ENCODE data around the gene INO80.

The INO80 gene

DNA sequence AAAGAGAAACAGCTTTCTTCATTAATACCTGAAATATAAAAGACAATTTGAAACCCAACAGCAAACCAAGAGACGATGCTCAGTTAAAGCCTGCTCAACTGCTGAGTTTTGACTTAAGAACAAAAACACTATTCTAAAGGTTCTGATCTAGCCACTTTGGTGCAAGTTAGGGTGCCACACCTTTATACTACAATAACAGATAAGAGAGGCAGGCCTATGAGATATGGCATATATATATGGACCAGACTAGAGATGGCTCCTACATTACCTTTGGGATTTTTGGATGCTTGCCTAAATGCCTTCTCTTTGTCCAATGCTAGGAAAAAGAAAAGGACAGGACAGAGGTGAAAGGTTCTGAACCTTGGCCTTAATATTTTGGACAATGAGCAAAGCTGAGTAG lies 68.6 kb downstream of the INO80 start:
- Histone ChIP-seq H3K4me1 (ENCODE audit: control insufficient read depth, insufficient read depth, low read length) (no peaks in the 10 kb centered on the region), H3K27me3 (ENCODE audit: control insufficient read depth, insufficient read depth, low read length) (no peaks in the 10 kb centered on the region), H3K9me3 (ENCODE audit: control insufficient read depth, insufficient read depth, low read length) (no peaks in the 10 kb centered on the region), H3K36me3 (ENCODE audit: control insufficient read depth, insufficient read depth, low read length) (peaks cover 93% of the 10 kb centered on the region), H3K27ac (ENCODE audit: low read depth, low read length) (no peak overlapping the region), H3K9ac (ENCODE audit: low read depth, low read length) (no peak overlapping the region), H3K4me3 (ENCODE audit: low read depth, low read length) (no peak overlapping the region)

DNA sequence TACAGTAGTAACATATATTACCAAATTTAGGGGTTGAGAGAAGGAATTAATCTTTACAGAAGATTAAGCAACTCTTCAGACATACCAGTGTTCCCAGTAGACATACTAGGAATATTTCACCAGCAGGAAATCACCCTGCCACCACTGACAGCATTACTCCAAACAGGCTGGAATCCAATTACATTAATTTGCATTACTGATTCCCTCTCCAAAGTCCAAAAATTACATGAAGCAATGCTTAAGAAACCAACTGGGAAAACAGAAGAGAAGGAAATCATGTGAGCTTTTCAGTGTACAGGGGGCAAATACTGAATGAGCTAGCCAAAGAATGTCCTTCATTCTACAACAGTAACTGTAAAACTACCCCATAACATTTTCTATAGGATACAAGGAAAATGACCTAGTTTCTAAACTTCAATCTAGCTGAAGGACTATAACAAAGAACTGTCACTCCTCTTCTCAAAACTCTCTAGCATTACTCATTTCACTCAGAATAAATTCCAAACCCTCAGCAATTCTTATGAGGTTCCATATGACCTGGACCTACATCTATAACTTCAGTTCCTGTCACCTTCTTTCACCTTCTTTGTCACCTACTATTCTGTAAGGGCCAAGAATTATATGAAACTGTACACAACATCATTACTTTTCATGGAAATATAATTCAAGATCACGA lies 72.7 kb downstream of the INO80 start:
- Histone ChIP-seq H3K4me3 (ENCODE audit: low read depth, low read length) (no peak overlapping the region), H3K36me3 (ENCODE audit: control insufficient read depth, insufficient read depth, low read length) (peaks cover 96% of the 10 kb centered on the region), H3K27ac (ENCODE audit: low read depth, low read length) (no peak overlapping the region), H3K9ac (ENCODE audit: low read depth, low read length) (no peak overlapping the region), H3K4me1 (ENCODE audit: control insufficient read depth, insufficient read depth, low read length) (no peaks in the 10 kb centered on the region), H3K27me3 (ENCODE audit: control insufficient read depth, insufficient read depth, low read length) (no peaks in the 10 kb centered on the region), H3K9me3 (ENCODE audit: control insufficient read depth, insufficient read depth, low read length) (no peaks in the 10 kb centered on the region; the same call in 1 of the 2 replicates)

DNA sequence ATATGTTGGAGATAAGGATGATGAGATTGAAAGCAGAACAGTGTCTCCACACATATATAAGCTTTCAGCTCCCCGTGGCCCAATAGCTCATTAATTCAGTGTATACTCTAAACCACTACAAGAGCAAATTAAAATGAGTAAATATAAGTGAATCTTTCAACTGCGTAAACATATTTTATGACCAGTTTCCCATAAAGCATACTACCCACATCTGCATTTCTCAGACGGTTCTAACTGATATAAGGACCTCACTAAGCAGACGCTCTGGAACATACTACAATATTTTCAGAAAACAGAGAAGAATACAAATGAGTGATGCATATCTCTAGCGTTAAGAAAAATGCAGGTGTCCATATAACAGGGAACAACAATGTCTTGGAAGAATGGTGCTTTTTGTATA lies 73.2 kb downstream of the INO80 start:
- Histone ChIP-seq H3K4me1 (ENCODE audit: control insufficient read depth, insufficient read depth, low read length) (no peaks in the 10 kb centered on the region), H3K27me3 (ENCODE audit: control insufficient read depth, insufficient read depth, low read length) (no peaks in the 10 kb centered on the region), H3K4me3 (ENCODE audit: low read depth, low read length) (no peak overlapping the region), H3K36me3 (ENCODE audit: control insufficient read depth, insufficient read depth, low read length) (peaks cover 95% of the 10 kb centered on the region), H3K27ac (ENCODE audit: low read depth, low read length) (no peak overlapping the region), H3K9ac (ENCODE audit: low read depth, low read length) (no peak overlapping the region), H3K9me3 (ENCODE audit: control insufficient read depth, insufficient read depth, low read length) (no peaks in the 10 kb centered on the region; the same call in 1 of the 2 replicates)

DNA sequence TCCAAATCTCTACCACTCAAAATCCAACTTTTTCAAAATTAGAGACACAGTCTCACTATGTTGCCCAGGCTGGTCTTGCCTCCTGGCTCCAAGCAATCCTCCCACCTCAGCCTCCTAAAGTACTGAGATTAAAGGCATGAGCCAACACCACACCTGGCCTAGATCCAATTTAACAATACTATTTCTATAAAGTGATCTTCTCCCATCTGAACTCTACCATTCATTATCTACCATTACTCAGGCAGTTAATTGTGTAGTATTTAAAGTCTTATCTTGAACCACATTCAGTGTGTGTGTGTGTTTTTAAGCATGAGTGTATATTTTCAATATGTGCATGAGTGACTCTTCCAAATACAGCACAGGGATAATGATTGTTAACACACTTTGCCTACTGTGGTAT lies 77.0 kb downstream of the INO80 start:
- no peaks in the 10 kb centered on the region; the same call in 1 of the 2 replicates for H3K9me3 ChIP-seq (ENCODE audit: control insufficient read depth, insufficient read depth, low read length)
- H3K4me3 ChIP-seq (ENCODE audit: low read depth, low read length), result no peak overlapping the region
- no peaks in the 10 kb centered on the region for H3K4me1 ChIP-seq (ENCODE audit: control insufficient read depth, insufficient read depth, low read length)
- no peaks in the 10 kb centered on the region for H3K27me3 ChIP-seq (ENCODE audit: control insufficient read depth, insufficient read depth, low read length)
- H3K36me3 ChIP-seq (ENCODE audit: control insufficient read depth, insufficient read depth, low read length), result peaks cover 70% of the 10 kb centered on the region
- H3K27ac ChIP-seq (ENCODE audit: low read depth, low read length), result no peak overlapping the region
- no peak overlapping the region for H3K9ac ChIP-seq (ENCODE audit: low read depth, low read length)

DNA sequence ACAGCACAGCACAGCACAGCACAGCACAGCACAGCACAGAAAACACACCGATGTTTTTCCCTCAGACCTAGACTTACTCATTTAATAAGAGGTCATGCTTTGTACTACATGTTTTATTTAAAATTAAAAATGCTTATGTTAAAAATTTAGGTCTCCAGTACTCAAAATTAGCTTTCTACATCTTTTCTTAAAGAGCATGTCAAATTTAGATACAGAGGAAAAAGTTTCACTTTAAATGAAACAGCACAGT lies 84.1 kb downstream of the INO80 start:
- peaks cover 31% of the 10 kb centered on the region for H3K36me3 ChIP-seq (ENCODE audit: control insufficient read depth, insufficient read depth, low read length)

DNA sequence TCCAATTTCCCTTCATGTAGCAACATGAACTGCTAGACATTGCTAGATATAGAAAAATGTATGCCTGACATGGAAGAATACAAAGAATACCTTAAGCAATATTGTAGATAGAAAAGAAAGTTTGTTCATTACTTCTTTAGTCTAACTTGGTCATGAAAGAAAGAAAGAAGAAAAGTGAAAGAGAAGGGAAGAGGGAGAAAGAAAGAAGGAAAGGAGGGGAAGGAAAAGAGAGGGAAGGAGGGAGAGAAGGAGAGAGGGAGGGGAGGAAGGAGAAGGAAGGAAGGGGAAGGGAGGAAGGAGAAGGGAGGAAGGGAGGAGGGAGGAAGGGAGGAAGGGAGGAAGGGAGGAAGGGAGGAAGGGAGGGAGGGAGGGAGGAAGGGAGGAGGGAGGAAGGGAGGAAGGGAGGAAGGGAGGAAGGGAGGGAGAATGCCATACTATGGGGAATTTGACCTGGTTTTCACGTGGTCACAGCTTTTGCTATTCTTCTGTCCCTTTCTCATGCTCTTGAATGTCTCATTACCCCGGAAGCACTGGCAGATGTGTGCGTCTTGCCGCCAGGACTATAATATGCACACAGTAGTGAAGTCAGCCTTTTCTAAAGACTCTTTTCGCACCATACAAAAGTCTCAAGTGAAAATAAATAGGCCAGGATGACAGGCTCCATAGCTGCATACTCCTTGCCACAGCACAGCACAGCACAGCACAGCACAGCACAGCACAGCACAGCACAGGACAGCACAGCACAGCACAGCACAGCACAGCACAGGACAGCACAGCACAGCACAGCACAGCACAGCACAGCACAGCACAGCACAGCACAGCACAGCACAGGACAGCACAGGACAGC lies 84.6 kb downstream of the INO80 start:
- Histone ChIP-seq H3K36me3 (ENCODE audit: control insufficient read depth, insufficient read depth, low read length) (peaks cover 37% of the 10 kb centered on the region), H3K4me3 (ENCODE audit: low read depth, low read length) (no peak overlapping the region), H3K27me3 (ENCODE audit: control insufficient read depth, insufficient read depth, low read length) (no peaks in the 10 kb centered on the region), H3K9ac (ENCODE audit: low read depth, low read length) (no peak overlapping the region), H3K9me3 (ENCODE audit: control insufficient read depth, insufficient read depth, low read length) (no peaks in the 10 kb centered on the region), H3K27ac (ENCODE audit: low read depth, low read length) (no peak overlapping the region), H3K4me1 (ENCODE audit: control insufficient read depth, insufficient read depth, low read length) (no peaks in the 10 kb centered on the region)

More for the DNA sequence above, 84.1 kb downstream of the INO80 start:
- Histone ChIP-seq H3K27ac (ENCODE audit: low read depth, low read length) (no peak overlapping the region), H3K27me3 (ENCODE audit: control insufficient read depth, insufficient read depth, low read length) (no peaks in the 10 kb centered on the region), H3K4me3 (ENCODE audit: low read depth, low read length) (no peak overlapping the region), H3K9me3 (ENCODE audit: control insufficient read depth, insufficient read depth, low read length) (no peaks in the 10 kb centered on the region), H3K9ac (ENCODE audit: low read depth, low read length) (no peak overlapping the region), H3K4me1 (ENCODE audit: control insufficient read depth, insufficient read depth, low read length) (no peaks in the 10 kb centered on the region)

DNA sequence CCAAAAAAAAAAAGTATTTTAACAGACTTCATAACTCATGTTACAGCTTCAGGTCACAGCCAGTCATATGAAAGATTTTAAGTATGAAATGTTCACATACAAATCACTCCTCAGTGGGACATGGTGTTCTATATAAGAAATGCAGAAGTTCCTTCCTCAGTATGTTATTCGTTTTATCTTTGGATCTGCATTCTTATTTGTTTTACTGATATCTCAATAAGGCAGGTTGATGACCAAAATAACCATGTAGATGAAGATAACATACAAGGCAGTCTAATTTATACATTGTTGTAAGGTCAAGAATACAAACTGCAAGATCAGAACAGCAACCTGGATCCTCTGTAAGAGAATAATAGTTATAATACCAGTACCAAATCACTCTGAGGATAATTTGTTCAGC lies 87.2 kb downstream of the INO80 start:
- no peak overlapping the region for H3K27ac ChIP-seq (ENCODE audit: low read depth, low read length)
- no peaks in the 10 kb centered on the region for H3K9me3 ChIP-seq (ENCODE audit: control insufficient read depth, insufficient read depth, low read length)

DNA sequence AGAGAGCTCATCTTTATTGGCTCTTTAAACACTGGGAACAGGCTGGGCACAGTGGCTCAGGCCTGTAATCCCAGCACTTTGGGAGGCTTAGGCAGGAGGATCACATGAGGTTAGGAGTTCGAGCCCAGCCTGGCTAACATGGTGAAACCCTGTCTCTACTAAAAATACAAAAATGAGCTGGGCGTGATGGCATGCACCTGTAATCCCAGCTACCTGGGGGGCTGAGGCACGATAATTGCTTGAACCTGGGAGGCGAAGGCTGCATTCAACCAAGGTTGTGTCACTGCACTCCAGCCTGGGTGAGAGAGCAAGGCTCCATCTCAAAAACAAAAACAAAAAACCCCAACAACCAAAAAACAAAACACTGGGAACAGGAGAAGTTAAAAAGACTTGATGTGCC lies 90.7 kb downstream of the INO80 start:
- H3K36me3 ChIP-seq (ENCODE audit: control insufficient read depth, insufficient read depth, low read length), result peaks cover 62% of the 10 kb centered on the region
- H3K9ac ChIP-seq (ENCODE audit: low read depth, low read length), result no peak overlapping the region
- no peaks in the 10 kb centered on the region for H3K4me1 ChIP-seq (ENCODE audit: control insufficient read depth, insufficient read depth, low read length)
- H3K27me3 ChIP-seq (ENCODE audit: control insufficient read depth, insufficient read depth, low read length), result no peaks in the 10 kb centered on the region
- no peaks in the 10 kb centered on the region for H3K9me3 ChIP-seq (ENCODE audit: control insufficient read depth, insufficient read depth, low read length)
- no peak overlapping the region for H3K27ac ChIP-seq (ENCODE audit: low read depth, low read length)
- H3K4me3 ChIP-seq (ENCODE audit: low read depth, low read length), result no peak overlapping the region

More for the DNA sequence above, 87.2 kb downstream of the INO80 start:
- Histone ChIP-seq H3K4me1 (ENCODE audit: control insufficient read depth, insufficient read depth, low read length) (no peaks in the 10 kb centered on the region), H3K4me3 (ENCODE audit: low read depth, low read length) (no peak overlapping the region), H3K9ac (ENCODE audit: low read depth, low read length) (no peak overlapping the region), H3K36me3 (ENCODE audit: control insufficient read depth, insufficient read depth, low read length) (peaks cover 43% of the 10 kb centered on the region), H3K27me3 (ENCODE audit: control insufficient read depth, insufficient read depth, low read length) (no peaks in the 10 kb centered on the region)

DNA sequence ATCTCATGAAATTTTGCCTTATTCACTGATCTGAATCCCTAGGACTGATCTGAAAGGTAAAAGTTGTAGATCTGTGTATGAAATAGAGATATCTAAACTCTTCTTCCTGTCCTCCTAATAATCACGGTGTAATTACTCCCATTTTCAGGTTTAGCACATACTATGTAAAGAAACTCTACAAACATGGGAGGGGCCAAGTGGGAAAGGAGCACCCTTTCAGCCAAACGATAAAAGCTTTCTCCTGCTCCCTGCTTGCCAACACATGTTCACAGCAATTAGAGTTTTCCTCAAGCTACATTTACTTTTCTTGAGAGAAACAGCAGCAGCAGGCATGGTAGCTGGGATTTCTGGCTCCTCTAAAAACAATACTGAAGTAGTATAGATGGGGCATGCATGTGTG lies 91.2 kb downstream of the INO80 start:
- Histone ChIP-seq H3K27ac (ENCODE audit: low read depth, low read length) (no peak overlapping the region), H3K27me3 (ENCODE audit: control insufficient read depth, insufficient read depth, low read length) (no peaks in the 10 kb centered on the region), H3K4me1 (ENCODE audit: control insufficient read depth, insufficient read depth, low read length) (no peaks in the 10 kb centered on the region), H3K9me3 (ENCODE audit: control insufficient read depth, insufficient read depth, low read length) (no peaks in the 10 kb centered on the region), H3K4me3 (ENCODE audit: low read depth, low read length) (no peak overlapping the region), H3K9ac (ENCODE audit: low read depth, low read length) (no peak overlapping the region), H3K36me3 (ENCODE audit: control insufficient read depth, insufficient read depth, low read length) (peaks cover 65% of the 10 kb centered on the region)

DNA sequence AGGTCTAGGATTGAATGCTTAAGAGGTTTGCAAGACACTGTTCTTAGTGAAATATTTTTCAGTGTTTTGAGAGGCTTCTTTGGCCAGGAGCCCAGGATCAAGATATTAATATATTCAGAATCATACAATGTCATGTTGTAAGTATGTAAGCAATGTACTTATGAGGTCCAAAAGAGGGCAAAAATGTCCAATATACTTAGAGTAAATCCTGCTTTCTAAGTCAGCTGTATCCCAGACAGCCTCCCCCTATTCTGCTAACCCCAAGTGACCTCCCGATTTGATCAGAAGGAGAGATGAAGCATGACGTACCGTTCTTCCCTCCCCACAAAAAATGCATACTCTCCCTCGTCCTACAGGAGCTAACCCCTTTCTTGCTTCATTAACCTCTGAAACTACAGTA lies 91.9 kb downstream of the INO80 start:
- Histone ChIP-seq H3K9ac (ENCODE audit: low read depth, low read length) (no peak overlapping the region), H3K27me3 (ENCODE audit: control insufficient read depth, insufficient read depth, low read length) (no peaks in the 10 kb centered on the region), H3K4me3 (ENCODE audit: low read depth, low read length) (no peak overlapping the region), H3K36me3 (ENCODE audit: control insufficient read depth, insufficient read depth, low read length) (peaks cover 63% of the 10 kb centered on the region), H3K4me1 (ENCODE audit: control insufficient read depth, insufficient read depth, low read length) (no peaks in the 10 kb centered on the region), H3K9me3 (ENCODE audit: control insufficient read depth, insufficient read depth, low read length) (no peaks in the 10 kb centered on the region), H3K27ac (ENCODE audit: low read depth, low read length) (no peak overlapping the region)

DNA sequence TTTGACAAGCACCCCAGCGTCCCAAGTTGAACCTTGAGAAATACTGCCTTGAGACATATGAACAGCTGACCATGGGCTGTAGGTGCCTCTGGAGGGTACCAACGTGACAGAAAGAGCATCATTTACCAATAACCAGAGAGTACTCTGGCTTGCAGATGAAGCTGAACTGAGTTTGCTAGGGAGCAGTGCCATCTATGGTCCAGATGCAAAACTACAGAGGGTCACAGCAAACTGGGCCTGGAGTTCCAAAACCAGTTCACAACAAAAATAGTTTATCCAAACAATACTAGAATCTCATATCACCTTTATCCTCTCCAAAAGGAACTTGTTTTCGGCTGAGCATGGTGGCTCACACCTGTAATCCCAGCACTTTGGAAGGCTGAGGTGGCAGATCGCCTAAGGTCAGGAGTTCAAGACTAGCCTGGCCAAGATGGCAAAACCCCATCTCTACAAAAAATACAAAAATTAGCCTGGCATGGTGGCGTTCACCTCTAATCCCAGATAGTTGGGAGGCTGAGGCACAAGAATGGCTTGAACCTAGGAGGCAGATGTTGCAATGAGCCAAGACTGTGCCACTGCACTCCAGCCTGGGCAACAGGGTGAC lies 93.5 kb downstream of the INO80 start:
- Histone ChIP-seq H3K36me3 (ENCODE audit: control insufficient read depth, insufficient read depth, low read length) (peaks cover 66% of the 10 kb centered on the region), H3K27ac (ENCODE audit: low read depth, low read length) (no peak overlapping the region), H3K4me3 (ENCODE audit: low read depth, low read length) (no peak overlapping the region)

More for the DNA sequence above, 93.5 kb downstream of the INO80 start:
- no peaks in the 10 kb centered on the region for H3K4me1 ChIP-seq (ENCODE audit: control insufficient read depth, insufficient read depth, low read length)
- no peaks in the 10 kb centered on the region for H3K9me3 ChIP-seq (ENCODE audit: control insufficient read depth, insufficient read depth, low read length)
- H3K9ac ChIP-seq (ENCODE audit: low read depth, low read length), result no peak overlapping the region
- H3K27me3 ChIP-seq (ENCODE audit: control insufficient read depth, insufficient read depth, low read length), result no peaks in the 10 kb centered on the region

Measured in HUES48 (cell line).